Activated CD4-positive, CD25-positive, alpha-beta regulatory T cell (primary cell): ENCODE results near the gene PTCHD1.
A peak's percentile ranks its signal among the peaks of the same experiment; 100 is the strongest.

Experiments used
- DNase-seq, 4 experiments: peaks; one replicate each; lab custom pipeline; 2025; lab: John Stamatoyannopoulos, UW

The PTCHD1 gene

GRCh38 chrX:23334848-23335599 is at the start of gene PTCHD1:
PTCHD1 (plus strand) TSS chrX:23334849; CDS start chrX:23334876, 27 bp downstream.
- DNase-seq = no peak

- no peak for DNase-seq
These were observed 47.9 kb upstream of the PTCHD1 start for GRCh38 chrX:23286731-23287130.

GRCh38 chrX:23287191-23287725 is 47.4 kb upstream of the PTCHD1 start:
- no peak for DNase-seq

GRCh38 chrX:23292354-23292987 is 42.2 kb upstream of the PTCHD1 start:
- DNase-seq = no peak

- DNase-seq = no peak
These were observed 41.5 kb upstream of the PTCHD1 start for GRCh38 chrX:23292988-23293651.

GRCh38 chrX:23304881-23305280 is 29.8 kb upstream of the PTCHD1 start:
- DNase-seq = no peak

- no peak for DNase-seq
These were observed 22.9 kb upstream of the PTCHD1 start for GRCh38 chrX:23311731-23312130.

GRCh38 chrX:23312136-23312535 is 22.5 kb upstream of the PTCHD1 start:
- DNase-seq = no peak

- no peak for DNase-seq
These were observed 16.6 kb upstream of the PTCHD1 start for GRCh38 chrX:23317799-23318724.

- no peak for DNase-seq
These were observed 7.5 kb upstream of the PTCHD1 start for GRCh38 chrX:23327104-23327503.

- DNase-seq = no peak
These were observed 2.9 kb upstream of the PTCHD1 start for GRCh38 chrX:23331701-23332100.

- peak in 1 of 4 experiments; percentile 1 for DNase-seq
These were observed 2.4 kb upstream of the PTCHD1 start for GRCh38 chrX:23332101-23332887.

- no peak for DNase-seq
These were observed 1.5 kb upstream of the PTCHD1 start for GRCh38 chrX:23332888-23333821.

- no peak for DNase-seq
These were observed 668 bp upstream of the PTCHD1 start for GRCh38 chrX:23333842-23334520.

GRCh38 chrX:23334521-23334847 is 165 bp upstream of the PTCHD1 start:
- no peak for DNase-seq

- DNase-seq = no peak
These were observed 3.7 kb downstream of the PTCHD1 start for GRCh38 chrX:23338334-23338733.

- DNase-seq = no peak
These were observed 6.8 kb downstream of the PTCHD1 start for GRCh38 chrX:23341452-23341851.

GRCh38 chrX:23344238-23344903 is 9.7 kb downstream of the PTCHD1 start:
- DNase-seq = no peak

GRCh38 chrX:23344904-23345271 is 10.2 kb downstream of the PTCHD1 start:
- DNase-seq = no peak
